ENCODE results near the gene PRODH. TPM values are rescaled to one million over a fixed set of nuclear protein-coding genes. Genes with fewer than 3 reads are reported as not detected.

The PRODH gene
- not detected for polyA plus RNA-seq (2012; ENCODE audit: low read depth, missing spikeins)

- TF ChIP-seq POU2F2 (IDR thresholded peaks at IDR 0.05; ENCODE audit: low read depth, low read length): no peak
- TF ChIP-seq PAX5 (IDR thresholded peaks at IDR 0.05; ENCODE audit: insufficient read depth, low read length, severe bottlenecking): no peak
- TF ChIP-seq TAF1 (IDR thresholded peaks at IDR 0.05; ENCODE audit: low read depth, low read length): no peak
- no peak for TF ChIP-seq POLR2A (IDR thresholded peaks at IDR 0.05; ENCODE audit: low read depth, low read length)
- TF ChIP-seq SPI1 (IDR thresholded peaks at IDR 0.05; ENCODE audit: low read depth, low read length): no peak
- TF ChIP-seq POLR2AphosphoS5 (IDR thresholded peaks at IDR 0.05; ENCODE audit: low read depth, low read length): no peak
- FAIRE-seq (no peak), DNase-seq (ENCODE audit: insufficient read length, low spot score) (no peak)
Measured at GRCh38 chr22:18935889-18936529, at the start of gene PRODH. Gene PRODH (minus strand): TSS chr22:18936293. CDS start chr22:18936287, 6 bp downstream.

- no peak for FAIRE-seq
- no peak for TF ChIP-seq PAX5 (IDR thresholded peaks at IDR 0.05; ENCODE audit: insufficient read depth, low read length, severe bottlenecking)
- no peak for TF ChIP-seq SPI1 (IDR thresholded peaks at IDR 0.05; ENCODE audit: low read depth, low read length)
- no peak for TF ChIP-seq POU2F2 (IDR thresholded peaks at IDR 0.05; ENCODE audit: low read depth, low read length)
- no peak for TF ChIP-seq POLR2AphosphoS5 (IDR thresholded peaks at IDR 0.05; ENCODE audit: low read depth, low read length)
- TF ChIP-seq TAF1 (IDR thresholded peaks at IDR 0.05; ENCODE audit: low read depth, low read length): no peak
- TF ChIP-seq POLR2A (IDR thresholded peaks at IDR 0.05; ENCODE audit: low read depth, low read length): no peak
Measured at GRCh38 chr22:18985780-18986179, 49.7 kb upstream of the PRODH start.

GRCh38 chr22:18984564-18984963 is 48.5 kb upstream of the PRODH start:
- TF ChIP-seq PAX5 (IDR thresholded peaks at IDR 0.05; ENCODE audit: insufficient read depth, low read length, severe bottlenecking) (no peak), POU2F2 (IDR thresholded peaks at IDR 0.05; ENCODE audit: low read depth, low read length) (no peak), TAF1 (IDR thresholded peaks at IDR 0.05; ENCODE audit: low read depth, low read length) (no peak), POLR2A (IDR thresholded peaks at IDR 0.05; ENCODE audit: low read depth, low read length) (no peak), POLR2AphosphoS5 (IDR thresholded peaks at IDR 0.05; ENCODE audit: low read depth, low read length) (no peak), SPI1 (IDR thresholded peaks at IDR 0.05; ENCODE audit: low read depth, low read length) (no peak)
- no peak for FAIRE-seq
- DNase-seq (ENCODE audit: insufficient read length, low spot score): no peak

More at GRCh38 chr22:18985780-18986179, 49.7 kb upstream of the PRODH start:
- DNase-seq (ENCODE audit: insufficient read length, low spot score): no peak

- DNase-seq (ENCODE audit: insufficient read length, low spot score): no peak
- TF ChIP-seq TAF1 (IDR thresholded peaks at IDR 0.05; ENCODE audit: low read depth, low read length) (no peak), POU2F2 (IDR thresholded peaks at IDR 0.05; ENCODE audit: low read depth, low read length) (no peak), PAX5 (IDR thresholded peaks at IDR 0.05; ENCODE audit: insufficient read depth, low read length, severe bottlenecking) (no peak), POLR2A (IDR thresholded peaks at IDR 0.05; ENCODE audit: low read depth, low read length) (no peak), SPI1 (IDR thresholded peaks at IDR 0.05; ENCODE audit: low read depth, low read length) (no peak), POLR2AphosphoS5 (IDR thresholded peaks at IDR 0.05; ENCODE audit: low read depth, low read length) (no peak)
Measured at GRCh38 chr22:18983120-18983651, 47.1 kb upstream of the PRODH start.

GRCh38 chr22:18980829-18981228 is 44.7 kb upstream of the PRODH start:
- FAIRE-seq: no peak

More at GRCh38 chr22:18983120-18983651, 47.1 kb upstream of the PRODH start:
- FAIRE-seq: no peak

GRCh38 chr22:18979957-18980356 is 43.9 kb upstream of the PRODH start:
- FAIRE-seq (no peak), DNase-seq (ENCODE audit: insufficient read length, low spot score) (no peak)
- TF ChIP-seq POU2F2 (IDR thresholded peaks at IDR 0.05; ENCODE audit: low read depth, low read length): no peak

More at GRCh38 chr22:18980829-18981228, 44.7 kb upstream of the PRODH start:
- TF ChIP-seq TAF1 (IDR thresholded peaks at IDR 0.05; ENCODE audit: low read depth, low read length) (no peak), POU2F2 (IDR thresholded peaks at IDR 0.05; ENCODE audit: low read depth, low read length) (no peak), SPI1 (IDR thresholded peaks at IDR 0.05; ENCODE audit: low read depth, low read length) (no peak), POLR2AphosphoS5 (IDR thresholded peaks at IDR 0.05; ENCODE audit: low read depth, low read length) (no peak), POLR2A (IDR thresholded peaks at IDR 0.05; ENCODE audit: low read depth, low read length) (no peak), PAX5 (IDR thresholded peaks at IDR 0.05; ENCODE audit: insufficient read depth, low read length, severe bottlenecking) (no peak)
- no peak for DNase-seq (ENCODE audit: insufficient read length, low spot score)

GRCh38 chr22:18978506-18978905 is 42.4 kb upstream of the PRODH start:
- DNase-seq (ENCODE audit: insufficient read length, low spot score) (no peak), FAIRE-seq (no peak)
- no peak for TF ChIP-seq PAX5 (IDR thresholded peaks at IDR 0.05; ENCODE audit: insufficient read depth, low read length, severe bottlenecking)
- TF ChIP-seq POU2F2 (IDR thresholded peaks at IDR 0.05; ENCODE audit: low read depth, low read length): no peak

GRCh38 chr22:18977824-18978425 is 41.8 kb upstream of the PRODH start:
- FAIRE-seq (no peak), DNase-seq (ENCODE audit: insufficient read length, low spot score) (no peak)
- no peak for TF ChIP-seq POU2F2 (IDR thresholded peaks at IDR 0.05; ENCODE audit: low read depth, low read length)
- TF ChIP-seq PAX5 (IDR thresholded peaks at IDR 0.05; ENCODE audit: insufficient read depth, low read length, severe bottlenecking): no peak
- no peak for TF ChIP-seq POLR2AphosphoS5 (IDR thresholded peaks at IDR 0.05; ENCODE audit: low read depth, low read length)
- TF ChIP-seq TAF1 (IDR thresholded peaks at IDR 0.05; ENCODE audit: low read depth, low read length): no peak
- no peak for TF ChIP-seq SPI1 (IDR thresholded peaks at IDR 0.05; ENCODE audit: low read depth, low read length)
- no peak for TF ChIP-seq POLR2A (IDR thresholded peaks at IDR 0.05; ENCODE audit: low read depth, low read length)

- FAIRE-seq: no peak
Measured at GRCh38 chr22:18976197-18976751, 40.2 kb upstream of the PRODH start.

More at GRCh38 chr22:18976197-18976751, 40.2 kb upstream of the PRODH start:
- TF ChIP-seq PAX5 (IDR thresholded peaks at IDR 0.05; ENCODE audit: insufficient read depth, low read length, severe bottlenecking) (no peak), POLR2AphosphoS5 (IDR thresholded peaks at IDR 0.05; ENCODE audit: low read depth, low read length) (no peak), POLR2A (IDR thresholded peaks at IDR 0.05; ENCODE audit: low read depth, low read length) (no peak)
- no peak for DNase-seq (ENCODE audit: insufficient read length, low spot score)
